Activated CD8-positive, alpha-beta memory T cell treated with anti-CD3 and anti-CD28 coated beads for 4 hours (primary cell): ENCODE results near the gene PRKAA1.
"Not testable (repeated sequence)": the region's sequence is repeated elsewhere in the genome, so short reads cannot be mapped to it uniquely, and the experiment has no call there.

Source experiments
- DNase-seq, 2 donors: peaks; one replicate each; pipeline ENCODE4 v3.0.0-alpha.2; 2020; ENCODE audit warnings: low read depth in 2 of 2

The PRKAA1 gene

GRCh38 chr5:40733434-40733833 lies 64.7 kb downstream of the PRKAA1 start:
- DNase-seq, result no peak

GRCh38 chr5:40722497-40722911 lies 75.7 kb downstream of the PRKAA1 start:
- not testable (repeated sequence) for DNase-seq

- no peak for DNase-seq
Measured at GRCh38 chr5:40720069-40720468, 78.1 kb downstream of the PRKAA1 start.

DNA sequence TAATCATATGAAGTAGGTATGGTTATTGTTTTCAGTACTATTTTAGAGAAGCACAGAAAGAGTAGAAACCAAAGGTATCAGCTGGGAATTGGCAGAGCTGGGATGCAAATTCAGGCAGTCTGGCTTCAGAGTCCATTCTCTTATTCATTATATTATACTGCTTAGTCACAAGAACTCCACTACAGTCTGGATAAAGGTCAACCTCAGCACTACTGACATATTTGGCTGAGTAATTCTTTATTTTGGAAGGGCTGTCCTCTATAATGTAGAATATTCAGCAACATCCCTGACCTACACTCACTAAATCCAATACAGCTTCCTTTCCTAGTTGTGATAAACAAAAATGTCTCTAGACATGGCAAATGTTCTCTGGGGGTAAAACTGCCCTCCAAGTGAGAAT lies 80.9 kb downstream of the PRKAA1 start:
- no peak for DNase-seq

DNA sequence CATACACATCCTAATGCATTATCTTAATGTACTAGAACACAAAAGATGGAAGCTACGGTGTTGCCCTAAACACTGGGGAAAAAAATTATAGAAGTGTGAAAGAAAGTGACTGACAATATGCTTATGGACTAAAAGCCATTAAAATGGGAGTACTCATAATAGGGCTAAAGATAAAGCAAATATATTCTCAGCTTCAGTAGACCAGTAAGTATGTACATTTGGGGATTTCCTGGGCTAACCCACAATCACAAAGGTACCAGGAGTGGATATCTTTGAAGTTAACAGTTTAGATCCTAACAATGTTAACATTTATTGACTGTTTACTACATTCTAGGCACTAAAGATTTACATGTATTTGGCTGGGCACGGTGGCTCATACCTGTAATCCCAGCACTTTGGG lies 81.6 kb downstream of the PRKAA1 start:
- no peak for DNase-seq

DNA sequence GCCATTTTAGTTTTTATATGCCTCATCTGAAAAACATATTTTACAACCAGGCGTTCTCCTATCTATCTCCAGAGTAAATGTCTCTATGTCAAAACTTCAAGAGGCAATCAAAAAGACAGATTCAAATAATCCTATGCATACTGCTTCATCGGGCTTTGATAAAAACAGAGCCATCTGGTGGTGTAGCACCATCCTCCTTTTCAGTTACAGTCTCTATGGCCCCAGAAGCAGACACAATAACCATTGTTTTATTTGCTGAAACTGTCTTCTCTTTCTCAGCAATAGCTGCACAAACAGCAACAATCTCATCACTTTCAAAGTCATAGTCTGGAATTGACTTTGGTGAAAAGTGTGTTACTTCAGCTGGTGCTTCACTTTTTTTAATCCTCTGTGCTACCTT lies 82.2 kb downstream of the PRKAA1 start:
- no peak for DNase-seq

DNA sequence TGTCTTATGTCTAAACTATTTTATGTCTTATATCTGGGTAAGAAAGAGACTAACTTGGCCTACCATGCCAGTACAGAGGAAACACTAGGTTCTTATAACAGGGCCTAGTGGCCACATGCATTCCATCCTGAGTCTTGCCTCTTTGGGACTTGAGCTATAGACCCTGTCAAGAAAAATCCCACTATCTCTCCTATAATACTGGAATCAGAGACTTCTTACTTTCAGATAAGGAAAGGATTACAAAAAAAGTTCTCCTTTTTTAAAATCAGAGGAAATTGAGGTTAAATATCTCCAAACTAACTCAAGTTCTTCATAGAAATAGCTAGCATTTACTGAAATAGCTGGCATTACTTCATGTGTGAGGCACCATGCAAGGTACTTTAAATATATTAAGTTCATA lies 84.2 kb downstream of the PRKAA1 start:
- no peak for DNase-seq

GRCh38 chr5:40710575-40710974 lies 87.6 kb downstream of the PRKAA1 start:
- DNase-seq, result not testable (repeated sequence)
